ENCODE data around the gene ERCC1. TPM values are rescaled to one million over a fixed set of nuclear protein-coding genes. Genes with fewer than 3 reads are reported as not detected.
"Not testable (repeated sequence)": the region's sequence is repeated elsewhere in the genome, so short reads cannot be mapped to it uniquely, and the experiment has no call there.

Gene ERCC1
- total RNA-seq, 1 experiment from 2014 or later: 158 TPM

DNA sequence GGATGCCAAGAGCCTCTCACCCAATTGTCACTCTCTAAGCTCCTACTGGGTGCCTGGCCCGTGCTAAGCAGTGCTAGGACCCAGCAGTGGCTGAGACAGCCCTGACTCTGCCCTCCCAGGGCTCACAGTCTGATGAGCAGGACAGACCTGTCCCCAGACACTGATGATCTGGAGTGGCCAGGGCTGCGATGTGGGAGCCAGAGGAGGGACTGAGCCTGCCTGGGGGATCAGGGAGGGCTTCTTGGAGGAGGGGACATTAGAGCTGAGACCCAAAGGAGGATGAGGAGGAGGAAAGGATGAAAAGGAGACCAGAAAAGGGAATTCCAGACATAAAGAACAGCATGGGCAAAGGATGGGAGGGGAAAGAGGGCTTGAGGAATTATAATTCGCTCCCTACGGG lies 6.6 kb downstream of the ERCC1 start:
- no peaks in the 10 kb centered on the region for H3K9me3 ChIP-seq (ENCODE audit: low read depth, low read length, poor library complexity, severe bottlenecking)
- no peaks in the 10 kb centered on the region for H3K4me1 ChIP-seq (ENCODE audit: insufficient read depth, low read length, poor library complexity, severe bottlenecking)
- POLR2A ChIA-PET (ENCODE audit: low non-redundant PET): interaction anchor here (0.6 kb wide), 1 partner anchor 186 kb away, joined by 7 read pairs; no protein-coding TSS in a partner anchor
- H3K27me3 ChIP-seq (replicated peaks; ENCODE audit: insufficient read depth, low read depth, low read length, poor library complexity): no peaks in the 10 kb centered on the region
- TF ChIP-seq EZH2 (IDR thresholded peaks at IDR 0.05; ENCODE audit: borderline replicate concordance, low read depth, low read length, poor library complexity, severe bottlenecking): no peak
- TF ChIP-seq, protein P1, sequence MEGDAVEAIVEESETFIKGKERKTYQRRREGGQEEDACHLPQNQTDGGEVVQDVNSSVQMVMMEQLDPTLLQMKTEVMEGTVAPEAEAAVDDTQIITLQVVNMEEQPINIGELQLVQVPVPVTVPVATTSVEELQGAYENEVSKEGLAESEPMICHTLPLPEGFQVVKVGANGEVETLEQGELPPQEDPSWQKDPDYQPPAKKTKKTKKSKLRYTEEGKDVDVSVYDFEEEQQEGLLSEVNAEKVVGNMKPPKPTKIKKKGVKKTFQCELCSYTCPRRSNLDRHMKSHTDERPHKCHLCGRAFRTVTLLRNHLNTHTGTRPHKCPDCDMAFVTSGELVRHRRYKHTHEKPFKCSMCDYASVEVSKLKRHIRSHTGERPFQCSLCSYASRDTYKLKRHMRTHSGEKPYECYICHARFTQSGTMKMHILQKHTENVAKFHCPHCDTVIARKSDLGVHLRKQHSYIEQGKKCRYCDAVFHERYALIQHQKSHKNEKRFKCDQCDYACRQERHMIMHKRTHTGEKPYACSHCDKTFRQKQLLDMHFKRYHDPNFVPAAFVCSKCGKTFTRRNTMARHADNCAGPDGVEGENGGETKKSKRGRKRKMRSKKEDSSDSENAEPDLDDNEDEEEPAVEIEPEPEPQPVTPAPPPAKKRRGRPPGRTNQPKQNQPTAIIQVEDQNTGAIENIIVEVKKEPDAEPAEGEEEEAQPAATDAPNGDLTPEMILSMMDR (conservative IDR thresholded peaks at IDR 0.05; ENCODE audit: low read depth, low read length): no peak
- intact Hi-C loops (cut with micrococcal nuclease; ENCODE audit: unreplicated experiment): no loop called here
- H3K4me3 ChIP-seq (ENCODE audit: low read depth, low read length, poor library complexity, severe bottlenecking): no peak overlapping the region
- CTCF ChIA-PET: no interaction called here
- H3K36me3 ChIP-seq (ENCODE audit: insufficient read depth, low read length, poor library complexity, severe bottlenecking): peaks cover 61% of the 10 kb centered on the region
- BruUV-seq (replicated peaks): no TSS peak
- DNase-seq (ENCODE audit: low spot score): no peak
- no peak overlapping the region for H3K27ac ChIP-seq (ENCODE audit: low read depth, low read length, poor library complexity, severe bottlenecking)

DNA sequence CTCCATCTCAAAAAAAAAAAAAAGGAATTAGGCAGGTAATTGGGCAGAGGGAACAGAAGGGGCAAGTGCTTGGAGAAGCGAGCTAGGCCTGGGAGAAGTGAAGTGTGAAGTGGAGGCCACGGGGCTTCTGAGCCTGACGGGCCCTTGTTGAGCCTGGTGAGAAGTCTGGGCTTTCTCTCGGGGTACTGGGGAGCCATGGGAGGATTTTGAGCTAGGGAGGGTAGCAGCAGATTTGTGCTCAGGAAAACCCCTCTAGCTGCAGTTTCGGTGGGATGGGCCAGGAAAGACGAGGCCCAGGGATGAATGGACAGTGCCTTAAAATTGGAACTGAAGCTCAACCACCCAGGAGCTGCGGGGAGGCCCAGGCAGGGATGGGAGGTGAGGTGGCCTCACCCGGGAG lies 9.2 kb downstream of the ERCC1 start:
- BruUV-seq (replicated peaks): no TSS peak
- H3K4me1 ChIP-seq (ENCODE audit: insufficient read depth, low read length, poor library complexity, severe bottlenecking): no peaks in the 10 kb centered on the region
- ChIA-PET CTCF (no interaction called here), POLR2A (ENCODE audit: low non-redundant PET) (no interaction called here)
- H3K27me3 ChIP-seq (replicated peaks; ENCODE audit: insufficient read depth, low read depth, low read length, poor library complexity): no peaks in the 10 kb centered on the region
- no peak for DNase-seq (ENCODE audit: low spot score)
- no peak overlapping the region for H3K4me3 ChIP-seq (ENCODE audit: low read depth, low read length, poor library complexity, severe bottlenecking)
- no peaks in the 10 kb centered on the region for H3K9me3 ChIP-seq (ENCODE audit: low read depth, low read length, poor library complexity, severe bottlenecking)
- no peak for TF ChIP-seq EZH2 (IDR thresholded peaks at IDR 0.05; ENCODE audit: borderline replicate concordance, low read depth, low read length, poor library complexity, severe bottlenecking)
- TF ChIP-seq, protein P1 (conservative IDR thresholded peaks at IDR 0.05; ENCODE audit: low read depth, low read length): no peak
- H3K27ac ChIP-seq (ENCODE audit: low read depth, low read length, poor library complexity, severe bottlenecking): no peak overlapping the region
- intact Hi-C loops (cut with micrococcal nuclease; ENCODE audit: unreplicated experiment): no loop called here
- H3K36me3 ChIP-seq (ENCODE audit: insufficient read depth, low read length, poor library complexity, severe bottlenecking): peaks cover 47% of the 10 kb centered on the region

DNA sequence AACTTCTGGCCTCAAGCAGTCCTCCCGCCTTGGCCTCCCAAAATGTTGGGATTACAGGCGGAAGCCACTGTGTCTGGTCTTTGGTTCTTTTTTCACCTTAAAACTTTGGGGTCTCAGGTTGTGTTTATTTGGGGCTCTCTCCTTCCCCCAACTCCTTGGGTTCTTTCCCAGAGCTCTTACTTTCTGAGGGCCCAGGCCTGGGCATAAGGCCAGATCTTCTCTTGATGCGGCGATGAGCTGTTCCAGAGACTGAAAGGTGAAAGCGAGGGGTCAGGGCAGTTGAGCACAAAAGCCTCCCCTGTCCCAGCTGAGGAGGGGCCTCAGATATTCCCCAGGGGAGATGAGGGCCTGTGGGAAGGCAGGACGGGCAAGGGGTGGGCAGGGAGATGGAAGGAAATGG lies 10.2 kb downstream of the ERCC1 start:
- no peak for DNase-seq (ENCODE audit: low spot score)
- Histone ChIP-seq H3K27ac (ENCODE audit: low read depth, low read length, poor library complexity, severe bottlenecking) (no peak overlapping the region), H3K36me3 (ENCODE audit: insufficient read depth, low read length, poor library complexity, severe bottlenecking) (peaks cover 39% of the 10 kb centered on the region), H3K4me1 (ENCODE audit: insufficient read depth, low read length, poor library complexity, severe bottlenecking) (no peaks in the 10 kb centered on the region), H3K27me3 (replicated peaks; ENCODE audit: insufficient read depth, low read depth, low read length, poor library complexity) (no peaks in the 10 kb centered on the region), H3K9me3 (ENCODE audit: low read depth, low read length, poor library complexity, severe bottlenecking) (no peaks in the 10 kb centered on the region), H3K4me3 (ENCODE audit: low read depth, low read length, poor library complexity, severe bottlenecking) (no peak overlapping the region)
- no TSS peak for BruUV-seq (replicated peaks)
- POLR2A ChIA-PET (ENCODE audit: low non-redundant PET): no interaction called here
- intact Hi-C loops (cut with micrococcal nuclease; ENCODE audit: unreplicated experiment): no loop called here
- TF ChIP-seq, protein P1 (conservative IDR thresholded peaks at IDR 0.05; ENCODE audit: low read depth, low read length): no peak
- TF ChIP-seq EZH2 (IDR thresholded peaks at IDR 0.05; ENCODE audit: borderline replicate concordance, low read depth, low read length, poor library complexity, severe bottlenecking): no peak
- CTCF ChIA-PET: no interaction called here

DNA sequence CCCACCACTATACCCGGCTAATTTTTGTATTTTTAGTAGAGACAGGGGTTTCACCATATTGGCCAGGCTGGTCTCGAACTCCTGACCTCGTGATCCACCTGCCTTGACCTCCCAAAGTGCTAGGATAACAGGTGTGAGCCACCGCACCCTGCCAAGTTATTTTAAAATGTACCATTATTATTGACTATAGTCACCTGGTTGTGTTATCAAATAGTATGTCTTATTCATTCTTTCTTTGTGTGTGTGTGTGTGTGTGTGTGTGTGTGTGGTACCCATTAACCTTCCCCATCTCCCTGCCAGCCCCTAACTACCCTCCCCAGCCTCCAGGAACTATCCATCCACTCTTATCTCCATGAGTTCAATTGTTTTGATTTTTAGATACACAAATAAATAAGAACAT lies 13.4 kb downstream of the ERCC1 start:
- H3K36me3 ChIP-seq (ENCODE audit: insufficient read depth, low read length, poor library complexity, severe bottlenecking): peaks cover 24% of the 10 kb centered on the region
- POLR2A ChIA-PET (ENCODE audit: low non-redundant PET): interaction anchor here (0.7 kb wide), 1 partner anchor 1568 kb away, joined by 4 read pairs; no protein-coding TSS in a partner anchor
- H3K27me3 ChIP-seq (replicated peaks; ENCODE audit: insufficient read depth, low read depth, low read length, poor library complexity); H3K4me1 ChIP-seq (ENCODE audit: insufficient read depth, low read length, poor library complexity, severe bottlenecking); CTCF ChIA-PET; BruUV-seq (replicated peaks); H3K9me3 ChIP-seq (ENCODE audit: low read depth, low read length, poor library complexity, severe bottlenecking); intact Hi-C loops (cut with micrococcal nuclease; ENCODE audit: unreplicated experiment); DNase-seq (ENCODE audit: low spot score); H3K4me3 ChIP-seq (ENCODE audit: low read depth, low read length, poor library complexity, severe bottlenecking); H3K27ac ChIP-seq (ENCODE audit: low read depth, low read length, poor library complexity, severe bottlenecking): not testable (repeated sequence)
